IMR-90 (cell line): ENCODE results near the gene GALNT17. TPM values are rescaled to one million over a fixed set of nuclear protein-coding genes. Genes with fewer than 3 reads are reported as not detected.

Experiments used
- ATAC-seq: fragments of 200-7000 bp; cut with Tn5 transposase; 2 replicates; pipeline ENCODE4 v1.9.1; 2020; ENCODE audit warnings: low read depth, mild to moderate bottlenecking, moderate library complexity
- BruUV-seq: library from RNA; stranded (reverse); fragments of 400-500 nt; replicated peaks from 2 replicates; lab custom pipeline; 2021; lab: Mats Ljungman, UMichigan
- CTCF ChIA-PET: fragments of 300-600 bp; formaldehyde crosslinking; extraction: SDS; loops from one replicate; lab custom pipeline; 2021; ENCODE audit warnings: antibody characterized with exemption; lab: Yijun Ruan, JAX
- POLR2A ChIA-PET: fragments of 300-600 bp; sonication (Branson Sonifier 250); formaldehyde crosslinking; loops from one replicate; lab custom pipeline; 2022; ENCODE audit warnings: antibody characterized with exemption; ENCODE audit not compliant: unreplicated experiment; lab: Charles Lee
- DNase-seq: peaks from one replicate; pipeline ENCODE4 v3.0.0; 2013
- H2AFZ ChIP-seq: replicated peaks from 2 replicates; pipeline ENCODE3; 2013; ENCODE audit warnings: low read length, mild to moderate bottlenecking; ENCODE audit not compliant: poor library complexity
- H2AK5ac ChIP-seq: 2 replicates; pipeline ENCODE4 v1.6.1; 2013; ENCODE audit warnings: low read depth, low read length, inconsistent platforms
- H2AK9ac ChIP-seq: replicated peaks from 2 replicates; pipeline ENCODE3; 2013; ENCODE audit warnings: mild to moderate bottlenecking, low read depth, low read length, moderate library complexity; ENCODE audit not compliant: poor library complexity
- H2BK120ac ChIP-seq: 2 replicates; pipeline ENCODE4 v1.6.1; 2013; ENCODE audit warnings: low read depth, low read length, inconsistent platforms
- H2BK15ac ChIP-seq: 3 replicates; pipeline ENCODE4 v1.6.1; 2013; ENCODE audit warnings: low read depth, low read length, inconsistent platforms
- H2BK20ac ChIP-seq: 2 replicates; pipeline ENCODE4 v1.6.1; 2013; ENCODE audit warnings: low read depth, mild to moderate bottlenecking, inconsistent platforms, low read length, moderate library complexity
- H2BK5ac ChIP-seq: 2 replicates; pipeline ENCODE4 v1.6.1; 2013; ENCODE audit warnings: mild to moderate bottlenecking, low read depth, low read length, inconsistent platforms; ENCODE audit not compliant: poor library complexity, severe bottlenecking
- H3K14ac ChIP-seq: replicated peaks from 2 replicates; pipeline ENCODE4 v1.6.1; 2013; ENCODE audit warnings: low read depth, low read length, inconsistent platforms
- H3K18ac ChIP-seq: 2 replicates; pipeline ENCODE4 v1.6.1; 2013; ENCODE audit warnings: low read depth, low read length, control low read depth
- H3K23ac ChIP-seq: 2 replicates; pipeline ENCODE4 v1.6.1; 2013; ENCODE audit warnings: low read depth, low read length, inconsistent platforms
- H3K27ac ChIP-seq: 2 replicates; pipeline ENCODE4 v1.5.1; 2013; ENCODE audit warnings: mild to moderate bottlenecking, control low read depth, low read length; ENCODE audit not compliant: insufficient read depth
- H3K27me3 ChIP-seq: 2 replicates; pipeline ENCODE4 v1.6.1; 2013; ENCODE audit warnings: low read length; ENCODE audit not compliant: control insufficient read depth, insufficient read depth
- H3K36me3 ChIP-seq: 2 replicates; pipeline ENCODE4 v1.6.1; 2013; ENCODE audit warnings: low read length, mixed read lengths; ENCODE audit not compliant: control insufficient read depth, insufficient read depth
- H3K4ac ChIP-seq: 2 replicates; pipeline ENCODE4 v1.6.1; 2013; ENCODE audit warnings: low read depth, low read length, inconsistent platforms
- H3K4me1 ChIP-seq: 2 replicates; pipeline ENCODE4 v1.6.1; 2013; ENCODE audit warnings: low read length, mixed read lengths; ENCODE audit not compliant: control insufficient read depth, insufficient read depth
- H3K4me2 ChIP-seq: 2 replicates; pipeline ENCODE4 v1.6.1; 2013; ENCODE audit warnings: low read depth, mild to moderate bottlenecking, control low read depth, low read length, moderate library complexity
- H3K4me3 ChIP-seq: 2 replicates; pipeline ENCODE4 v1.5.1; 2013; ENCODE audit warnings: low read depth, mild to moderate bottlenecking, control low read depth, low read length, moderate library complexity; ENCODE audit not compliant: insufficient read depth
- H3K56ac ChIP-seq: 2 replicates; pipeline ENCODE4 v1.6.1; 2013; ENCODE audit warnings: low read length, inconsistent platforms; ENCODE audit not compliant: insufficient read depth; ENCODE audit errors: extremely low read depth
- H3K79me1 ChIP-seq, 2 experiments: 2 replicates each; pipeline ENCODE4 v1.6.1; 2013; ENCODE audit warnings: low read length in 2 of 2, inconsistent platforms in 1 of 2, low read depth in 1 of 2
- H3K9ac ChIP-seq: 2 replicates; pipeline ENCODE4 v1.6.1; 2013; ENCODE audit warnings: low read depth, low read length, control low read depth
- H3K9me1 ChIP-seq: 2 replicates; pipeline ENCODE4 v1.6.1; 2013; ENCODE audit warnings: low read length, inconsistent platforms; ENCODE audit not compliant: insufficient read depth
- H3K9me3 ChIP-seq: 2 replicates; pipeline ENCODE4 v1.6.1; 2013; ENCODE audit warnings: low read length; ENCODE audit not compliant: control insufficient read depth, insufficient read depth
- H4K20me1 ChIP-seq: 2 replicates; pipeline ENCODE4 v1.6.1; 2013; ENCODE audit warnings: low read length, inconsistent platforms; ENCODE audit not compliant: insufficient read depth
- H4K5ac ChIP-seq: 2 replicates; pipeline ENCODE4 v1.6.1; 2013; ENCODE audit warnings: mild to moderate bottlenecking, low read depth, low read length, control low read depth
- H4K8ac ChIP-seq, 2 experiments: 2 replicates each; pipeline ENCODE4 v1.6.1; 2013; ENCODE audit warnings: low read depth in 2 of 2, low read length in 2 of 2, control low read depth in 1 of 2, inconsistent platforms in 1 of 2
- H4K91ac ChIP-seq: 2 replicates; pipeline ENCODE4 v1.6.1; 2013; ENCODE audit warnings: low read depth, low read length, inconsistent platforms; ENCODE audit not compliant: insufficient read depth
- CEBPB ChIP-seq: IDR thresholded peaks from 2 replicates; pipeline ENCODE4 v1.6.1; 2012; ENCODE audit warnings: low read depth, low read length, improper control_type of control experiment
- MXI1 ChIP-seq: IDR thresholded peaks from 2 replicates; pipeline ENCODE4 v1.6.1; 2012; ENCODE audit warnings: low read depth, mild to moderate bottlenecking, low read length, moderate library complexity, borderline replicate concordance
- WGBS, 2 experiments: methylation state at CpG; one replicate each; pipeline versions ENCODE4 v1.1.5 to v1.1.7; 2013; ENCODE audit warnings: missing lambda C conversion rate in 2 of 2; ENCODE audit not compliant: insufficient read length in 1 of 2; ENCODE audit errors: extremely low coverage in 2 of 2; 5-methylcytosine and 5-hydroxymethylcytosine counted together
- dilution Hi-C: fragments of 300-500 bp; cut with HindIII; formaldehyde crosslinking; loops from one replicate; pipeline ENCODE4 v1.14.3; 2018; ENCODE audit warnings: low sequenced_read_pairs; ENCODE audit not compliant: unreplicated experiment
- in situ Hi-C: fragments of 300-500 bp; cut with MboI; formaldehyde crosslinking; loops from 3 replicates; pipeline ENCODE4 v1.14.3; 2019; ENCODE audit warnings: low sequenced_read_pairs, inconsistent platforms, mixed read lengths
- intact Hi-C: fragments of 100-400 bp; cut with micrococcal nuclease; formaldehyde crosslinking; loops from 2 replicates; pipeline ENCODE4 v1.10.0; 2022
- polyA plus RNA-seq, 3 experiments: library from polyadenylated mRNA; depleted of rRNA; stranded (reverse); fragments of >200 nt; gene quantifications; 2 replicates each; pipeline ENCODE4 v1.2.3, GENCODE V29; 2012; ENCODE audit warnings: low replicate concordance in 1 of 3
- total RNA-seq: library from RNA; depleted of rRNA; stranded (reverse); fragments of >200 nt; gene quantifications from 2 replicates; pipeline ENCODE4 v1.2.3, GENCODE V29; 2012

Gene GALNT17
- total and polyA plus RNA-seq, 2 of the 4 experiments (the other 2 are of a cell fraction) = not detected

DNA sequence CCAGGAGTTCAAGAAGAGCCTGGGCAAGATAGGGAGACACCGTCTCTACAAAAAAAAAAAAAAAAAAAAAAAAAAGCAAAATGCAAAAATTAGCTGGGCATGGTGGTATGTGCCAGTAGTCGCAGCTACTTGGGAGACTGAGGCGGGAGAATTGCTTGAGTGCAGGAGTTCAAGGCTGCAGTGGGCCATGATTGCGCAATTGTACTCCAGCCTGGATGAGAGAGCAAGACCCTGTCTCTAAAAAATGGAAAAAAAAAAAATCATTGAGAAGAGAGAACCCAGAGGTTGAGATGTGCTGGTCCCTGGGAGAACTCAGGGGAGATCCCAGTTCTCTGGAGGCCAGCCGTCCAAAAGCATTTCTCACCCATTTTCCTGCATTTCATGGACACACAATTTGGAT, 95.2 kb downstream of the GALNT17 start:
- WGBS, 2 experiments = no CpG with 5 or more reads among the region's 5 CpGs
- H3K9me1 ChIP-seq = no peaks in the 10 kb centered on the region
- ChIA-PET CTCF (no interaction called here), POLR2A (no interaction called here)
- no peak overlapping the region for H4K5ac ChIP-seq
- no peaks in the 10 kb centered on the region for H3K36me3 ChIP-seq
- no peak overlapping the region for H3K4me3 ChIP-seq
- H2BK5ac ChIP-seq = no peak overlapping the region
- H3K4me1 ChIP-seq = no peaks in the 10 kb centered on the region
- H3K56ac ChIP-seq = no peak overlapping the region
- dilution Hi-C loops (no loop called here), intact Hi-C loops (no loop called here), in situ Hi-C loops (no loop called here)
- H3K4me2 ChIP-seq = no peak overlapping the region
- BruUV-seq = no TSS peak
- H4K8ac ChIP-seq = no peak overlapping the region
- H3K18ac ChIP-seq = no peak overlapping the region
- no peak overlapping the region for H3K23ac ChIP-seq
- H4K91ac ChIP-seq = no peak overlapping the region
- no peak overlapping the region for H2AFZ ChIP-seq
- no peaks in the 10 kb centered on the region for H3K27me3 ChIP-seq
- no peak overlapping the region for H2BK120ac ChIP-seq
- no peaks in the 10 kb centered on the region for H3K79me1 ChIP-seq
- no peak overlapping the region for H2BK20ac ChIP-seq
- ATAC-seq = no peak
- H3K9me3 ChIP-seq = peaks cover 28% of the 10 kb centered on the region
- TF ChIP-seq CEBPB = peak; percentile 49
- no peak for TF ChIP-seq MXI1
- no peak overlapping the region for H3K14ac ChIP-seq
- H3K9ac ChIP-seq = no peak overlapping the region
- H4K20me1 ChIP-seq = no peaks in the 10 kb centered on the region
- no peak overlapping the region for H2AK5ac ChIP-seq
- no peak overlapping the region for H3K4ac ChIP-seq
- no peak overlapping the region for H2BK15ac ChIP-seq
- no peak overlapping the region for H3K27ac ChIP-seq
- no peak for DNase-seq
- no peak overlapping the region for H2AK9ac ChIP-seq
